Measurements from ENCODE around the gene SLC25A31.

Gene SLC25A31

GRCh38 chr4:127776620-127777019 is 46.4 kb downstream of the SLC25A31 start:
- no peak for DNase-seq (ENCODE audit: extremely low read depth, low read depth)
- no peak for TF ChIP-seq CTCF (IDR thresholded peaks at IDR 0.05; ENCODE audit: low read depth, low read length)

GRCh38 chr4:127777487-127777886 is 47.3 kb downstream of the SLC25A31 start:
- no peak for DNase-seq (ENCODE audit: extremely low read depth, low read depth)
- no peak for TF ChIP-seq CTCF (IDR thresholded peaks at IDR 0.05; ENCODE audit: low read depth, low read length)

DNA sequence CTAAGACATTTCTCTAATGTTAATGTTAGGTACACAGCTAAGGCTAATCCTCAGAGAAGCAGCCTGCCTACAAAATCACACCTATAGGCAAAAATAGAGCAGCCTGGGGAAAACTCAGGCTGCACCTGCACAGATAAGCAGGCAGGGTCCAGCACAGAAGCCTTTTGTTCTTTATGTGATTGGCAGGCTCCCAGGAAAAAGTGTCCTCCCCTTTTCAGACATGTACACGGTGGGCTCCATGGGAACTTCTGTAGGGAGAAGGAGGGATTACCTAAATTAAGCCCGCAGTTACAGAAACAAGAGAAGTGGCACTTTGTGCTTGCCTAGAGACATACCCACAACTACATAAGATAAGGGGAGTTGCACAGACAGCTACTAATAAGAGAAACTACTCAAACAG is 47.9 kb downstream of the SLC25A31 start:
- DNase-seq (ENCODE audit: extremely low read depth, low read depth), result no peak
- TF ChIP-seq CTCF (IDR thresholded peaks at IDR 0.05; ENCODE audit: low read depth, low read length), result no peak

DNA sequence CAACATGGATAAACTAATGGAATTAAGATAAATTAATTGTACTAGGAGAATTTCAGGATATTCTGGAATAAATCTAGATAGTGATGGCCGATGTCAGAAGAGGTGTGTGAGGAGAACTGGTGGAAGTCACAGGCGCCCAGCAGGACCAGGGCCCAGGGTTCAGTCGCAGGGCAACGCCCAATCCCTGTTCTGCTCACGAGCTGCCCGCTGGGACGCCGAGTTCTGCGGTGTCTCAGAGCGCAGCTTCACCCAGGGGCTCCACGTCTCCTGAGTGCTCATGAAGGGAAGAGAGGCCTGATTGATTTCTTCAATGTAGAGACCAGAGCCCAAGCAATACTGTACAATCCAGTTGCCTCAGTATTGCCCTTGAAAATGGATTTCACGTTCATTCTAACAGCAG is 50.4 kb downstream of the SLC25A31 start:
- no peak for TF ChIP-seq CTCF (IDR thresholded peaks at IDR 0.05; ENCODE audit: low read depth, low read length)
- DNase-seq (ENCODE audit: extremely low read depth, low read depth), result no peak

DNA sequence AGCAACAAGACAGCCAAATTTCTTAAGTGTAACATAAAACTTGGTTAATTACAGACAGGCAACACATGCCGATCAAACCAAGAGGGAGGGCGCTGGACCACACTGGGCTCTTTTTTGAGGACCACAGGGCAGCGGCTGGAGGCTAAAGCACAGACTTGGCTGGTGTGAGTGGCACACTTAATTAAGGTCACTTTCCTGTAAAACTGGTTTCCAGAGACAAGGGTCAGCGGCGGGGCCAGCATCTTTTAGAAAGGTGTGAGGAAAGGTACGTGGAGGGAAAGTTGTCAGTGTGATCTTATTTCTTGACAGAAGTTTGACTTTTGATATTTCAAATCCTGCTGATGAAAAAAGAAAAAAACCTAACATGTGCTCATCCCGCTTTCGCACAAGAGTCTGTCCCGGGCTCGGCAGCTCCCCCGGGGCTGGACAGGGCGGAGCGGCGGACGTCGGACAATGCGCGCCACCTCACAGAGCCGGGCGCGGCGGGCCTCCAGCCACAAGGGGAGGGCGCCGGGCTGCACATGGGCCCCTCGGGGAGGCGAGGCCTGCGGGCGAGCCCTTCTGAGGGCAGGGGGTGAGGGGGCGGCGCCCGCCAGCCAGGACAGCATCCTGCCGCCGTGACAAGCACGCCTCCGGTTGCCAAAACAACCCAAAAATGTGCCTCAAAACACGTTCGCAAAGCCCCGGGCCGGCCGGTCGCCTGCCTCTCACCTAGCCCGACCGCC is 51.3 kb downstream of the SLC25A31 start:
- TF ChIP-seq CTCF (IDR thresholded peaks at IDR 0.05; ENCODE audit: low read depth, low read length), result no peak

DNA sequence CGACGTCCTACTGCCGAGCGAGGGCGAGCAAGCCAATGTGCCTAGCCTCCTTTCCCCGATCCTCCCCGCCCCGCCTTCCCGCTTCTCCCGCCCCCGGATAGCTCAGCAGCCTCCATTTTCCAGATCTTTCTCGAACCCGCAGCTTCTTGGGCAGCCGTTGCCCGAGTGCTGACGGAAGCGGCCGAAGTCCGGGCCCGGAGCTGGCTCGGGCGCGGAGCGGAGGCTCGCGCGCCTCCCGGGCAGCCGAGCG is 51.8 kb downstream of the SLC25A31 start:
- no peak for TF ChIP-seq CTCF (IDR thresholded peaks at IDR 0.05; ENCODE audit: low read depth, low read length)
- DNase-seq (ENCODE audit: extremely low read depth, low read depth), result peak; percentile 44

More for the DNA sequence above, 51.3 kb downstream of the SLC25A31 start:
- peak; percentile 8 for DNase-seq (ENCODE audit: extremely low read depth, low read depth)

- peak; percentile 31 for TF ChIP-seq CTCF (IDR thresholded peaks at IDR 0.05; ENCODE audit: low read depth, low read length)
- no peak for DNase-seq (ENCODE audit: extremely low read depth, low read depth)
These were observed 52.2 kb downstream of the SLC25A31 start, which contains the start of gene HSPA4L for GRCh38 chr4:127782275-127783025. Gene HSPA4L, plus strand, starts transcription at chr4:127782322. Its CDS starts 229 bp downstream, at chr4:127782551.

All from AG09319 (cell line).